ENCODE data around the gene MME.

Gene MME

GRCh38 chr3:155153242-155154186 is 73.4 kb downstream of the MME start:
- no peak for DNase-seq

GRCh38 chr3:155154255-155154654 is 74.1 kb downstream of the MME start:
- no peak for DNase-seq

GRCh38 chr3:155158346-155159037 is 78.4 kb downstream of the MME start:
- no peak for DNase-seq

GRCh38 chr3:155159301-155159700 is 79.2 kb downstream of the MME start:
- no peak for DNase-seq

GRCh38 chr3:155161640-155162292 is 81.6 kb downstream of the MME start:
- no peak for DNase-seq

- DNase-seq, result no peak
These were observed 84.2 kb downstream of the MME start for GRCh38 chr3:155164306-155164705.

GRCh38 chr3:155166441-155166840 is 86.3 kb downstream of the MME start:
- no peak for DNase-seq

- DNase-seq, result no peak
These were observed 89.1 kb downstream of the MME start for GRCh38 chr3:155169197-155169596.

GRCh38 chr3:155173771-155174170 is 93.7 kb downstream of the MME start:
- no peak for DNase-seq

GRCh38 chr3:155178810-155179436 is 98.8 kb downstream of the MME start:
- no peak for DNase-seq

GRCh38 chr3:155179437-155179827 is 99.3 kb downstream of the MME start:
- DNase-seq, result no peak

GRCh38 chr3:155179966-155180757 is 100.0 kb downstream of the MME start:
- no peak for DNase-seq

- no peak for DNase-seq
These were observed 102.3 kb downstream of the MME start for GRCh38 chr3:155182467-155182866.

- DNase-seq, result no peak
These were observed 103.9 kb downstream of the MME start for GRCh38 chr3:155184011-155184410.

- no peak for DNase-seq
These were observed 105.5 kb downstream of the MME start for GRCh38 chr3:155185631-155186071.

- no peak for DNase-seq
These were observed 107.9 kb downstream of the MME start for GRCh38 chr3:155188031-155188430.

- no peak for DNase-seq
These were observed 109.4 kb downstream of the MME start for GRCh38 chr3:155189478-155189877.

- no peak for DNase-seq
These were observed 110.6 kb downstream of the MME start for GRCh38 chr3:155190691-155191090.

GRCh38 chr3:155192957-155193746 is 113.0 kb downstream of the MME start:
- no peak for DNase-seq

GRCh38 chr3:155193868-155194267 is 113.7 kb downstream of the MME start:
- no peak for DNase-seq
